ENCODE data around the gene IL1F10.
"Not testable (repeated sequence)": the region's sequence is repeated elsewhere in the genome, so short reads cannot be mapped to it uniquely, and the experiment has no call there.

IL1F10 gene

DNA sequence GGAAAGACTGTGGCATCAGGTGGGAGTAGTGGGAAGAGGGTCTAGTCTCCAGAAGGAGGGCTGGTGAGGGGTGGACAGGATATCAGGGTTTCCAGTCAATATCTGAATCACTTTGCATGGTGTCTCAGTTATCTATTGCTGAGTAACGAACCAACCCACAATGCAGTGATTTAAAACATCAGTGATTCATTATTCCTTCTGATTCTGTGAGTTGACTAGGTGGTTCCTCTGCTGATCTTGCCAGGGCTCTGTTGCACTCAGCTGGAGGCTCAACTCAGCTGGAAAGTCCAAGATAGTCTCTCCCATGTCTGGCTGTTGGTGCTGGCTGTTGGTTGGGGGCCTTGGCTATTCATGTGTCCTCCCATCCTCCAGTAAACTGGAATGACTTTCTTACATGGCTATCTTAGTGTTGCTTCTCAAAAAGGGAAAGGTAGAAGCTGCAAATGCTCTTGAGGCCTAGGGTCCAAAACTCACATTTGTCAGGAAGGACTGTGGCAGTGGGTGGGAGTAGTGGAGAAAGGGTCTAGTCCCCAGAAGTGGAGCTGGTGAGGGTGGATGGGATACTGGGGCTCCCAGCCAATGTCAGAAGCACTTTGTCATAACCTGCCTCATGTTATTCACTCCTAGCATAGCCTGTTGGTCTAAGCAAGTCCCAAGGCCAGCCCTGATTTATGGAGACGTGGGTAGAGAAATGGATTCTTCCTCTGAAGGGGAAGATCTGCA lies 13.9 kb downstream of the IL1F10 start:
- DNase-seq (ENCODE audit: low spot score) = no peak

DNA sequence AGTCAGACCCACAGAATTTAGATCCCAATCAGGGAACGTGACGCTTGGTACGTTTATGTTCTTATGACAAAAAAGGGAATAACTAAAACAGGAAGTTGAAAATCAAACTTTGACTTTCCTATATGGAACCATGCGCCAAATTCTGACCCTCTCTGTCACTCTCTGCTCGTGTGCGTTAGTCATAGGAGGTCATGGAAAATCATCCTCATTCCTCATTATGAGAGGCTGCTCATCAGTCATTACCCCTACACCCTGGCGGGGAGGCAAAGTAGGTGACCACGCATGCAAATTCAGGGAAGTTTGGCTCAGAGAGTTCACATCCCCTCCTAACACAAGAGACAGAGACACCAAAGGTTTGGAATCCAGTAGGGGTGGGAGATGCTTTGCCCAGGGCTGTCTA lies 15.5 kb downstream of the IL1F10 start:
- no peak for DNase-seq (ENCODE audit: low spot score)

DNA sequence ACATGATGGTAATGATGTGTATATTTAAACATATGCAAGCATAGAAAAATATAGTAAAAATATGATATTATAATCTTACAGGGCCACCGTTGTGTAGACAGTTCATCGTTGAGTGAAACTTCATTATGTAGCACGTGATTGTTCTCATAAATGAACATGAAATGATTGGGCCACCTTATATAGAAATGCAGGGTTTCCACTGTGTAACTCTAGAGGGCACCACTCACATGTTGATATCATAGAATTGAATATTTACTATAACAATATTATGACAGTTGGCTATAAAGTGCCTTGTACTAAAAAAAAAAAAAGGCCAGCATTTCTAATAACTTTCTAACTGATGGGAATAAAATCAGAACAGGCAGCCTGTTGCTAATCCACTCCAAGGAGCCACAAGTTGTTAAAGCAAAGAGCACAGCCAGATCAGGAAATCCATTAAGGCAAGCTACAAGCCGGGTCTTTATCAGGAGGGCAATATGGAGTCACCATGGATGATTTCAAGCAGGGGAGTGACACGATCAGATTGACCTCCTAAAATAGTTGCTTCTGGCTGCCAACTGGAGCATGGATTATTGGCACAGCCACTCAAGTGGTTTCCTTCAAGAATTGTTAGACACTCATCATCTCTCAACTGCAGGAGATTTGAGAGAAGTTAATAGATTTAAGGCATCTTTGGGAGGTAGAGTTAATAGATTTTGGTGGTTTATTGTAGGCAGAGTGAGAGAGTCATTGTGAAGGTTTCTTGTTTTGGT lies 16.7 kb downstream of the IL1F10 start:
- DNase-seq (ENCODE audit: low spot score) = no peak

- DNase-seq (ENCODE audit: low spot score) = no peak
These were observed 17.8 kb downstream of the IL1F10 start for GRCh38 chr2:113085542-113085941.

DNA sequence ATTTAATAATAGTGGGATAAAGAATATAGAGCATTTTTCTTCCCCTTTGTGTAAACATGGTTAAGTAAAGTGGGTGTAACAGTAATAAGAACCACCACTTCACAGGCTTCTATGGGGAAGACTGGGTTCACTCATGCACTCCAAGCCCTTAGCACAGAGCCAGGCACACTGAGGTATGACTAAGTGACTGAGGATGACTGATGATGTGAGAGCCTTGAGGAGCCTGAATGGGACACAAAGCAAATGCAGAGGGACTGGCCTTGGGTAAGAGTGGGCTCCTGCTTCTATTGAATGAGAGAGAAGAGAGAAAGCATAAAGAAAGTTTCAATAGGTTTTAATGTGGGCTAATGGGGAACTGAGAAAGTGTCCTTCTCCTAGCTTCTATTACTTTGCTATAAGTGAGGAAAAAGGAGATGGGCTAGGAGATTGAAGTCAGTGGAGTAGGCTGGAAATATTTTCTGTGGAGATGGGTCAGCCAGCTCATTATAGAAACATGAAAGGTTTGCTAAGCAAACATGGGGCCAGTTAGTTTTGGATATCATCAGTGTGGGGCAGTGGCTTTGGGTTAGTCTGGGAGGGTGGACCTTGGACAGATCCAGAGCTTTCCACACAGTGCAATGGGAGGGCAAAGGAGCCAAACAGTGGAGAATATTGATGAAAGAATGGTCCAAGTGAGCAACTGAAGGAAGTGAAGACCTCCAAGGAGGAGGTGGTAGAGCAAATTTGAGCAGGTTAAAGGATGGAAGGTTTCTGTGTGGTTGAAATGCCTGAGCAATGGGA lies 20.6 kb downstream of the IL1F10 start:
- no peak for DNase-seq (ENCODE audit: low spot score)

DNA sequence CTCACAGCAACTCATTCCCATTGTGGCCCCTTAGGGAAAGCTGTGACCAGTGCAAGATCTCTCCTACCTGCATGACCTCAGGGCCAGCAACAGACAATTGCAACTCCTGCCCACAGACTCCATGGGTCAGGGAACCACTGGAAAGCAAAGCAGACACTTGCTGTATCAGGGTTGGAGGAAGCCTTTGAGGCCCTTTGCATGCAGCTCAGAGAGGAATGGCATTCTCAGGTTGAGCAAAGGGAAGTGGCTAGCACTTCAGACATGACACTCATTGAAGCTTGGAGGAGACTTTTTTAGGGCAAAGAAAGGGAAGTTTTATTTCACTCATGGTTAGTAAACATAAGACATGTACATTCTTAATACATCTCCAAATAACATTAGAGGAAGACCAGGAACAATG lies 22.1 kb downstream of the IL1F10 start:
- DNase-seq (ENCODE audit: low spot score) = no peak

DNA sequence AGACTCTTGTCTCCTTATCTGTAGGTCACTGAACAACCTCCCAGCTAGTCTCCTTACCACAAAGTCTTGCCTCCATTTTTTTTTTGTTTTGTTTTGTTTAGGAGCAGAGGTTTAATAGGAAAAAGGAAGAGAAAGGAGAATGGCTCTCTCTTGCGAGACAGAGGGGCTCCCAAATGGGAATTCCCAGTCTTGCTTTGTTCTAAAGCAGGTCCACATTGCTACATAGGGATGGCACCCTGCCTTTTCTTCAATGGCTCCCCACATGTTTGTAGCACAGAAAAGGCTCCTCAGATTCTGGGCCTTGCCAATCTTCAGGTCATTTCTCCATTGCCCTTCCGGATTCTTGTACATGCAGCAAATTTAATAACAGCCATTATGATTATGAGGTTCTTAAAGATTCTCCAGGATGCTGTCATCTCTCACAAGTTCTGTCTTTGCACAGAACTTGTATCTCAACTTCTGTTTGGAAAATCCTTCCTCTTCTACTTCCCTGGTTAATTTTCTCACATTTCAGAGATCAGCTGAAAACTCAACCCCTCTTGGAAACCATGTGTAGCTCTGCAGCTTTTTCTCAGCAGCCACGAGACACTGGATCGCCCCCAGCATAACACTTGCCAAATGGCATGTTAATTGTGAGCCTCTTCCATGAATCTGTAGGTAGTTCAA lies 23.6 kb downstream of the IL1F10 start:
- no peak for DNase-seq (ENCODE audit: low spot score)

GRCh38 chr2:113092864-113093612 lies 25.3 kb downstream of the IL1F10 start:
- no peak for DNase-seq (ENCODE audit: low spot score)

GRCh38 chr2:113093613-113093977 lies 25.8 kb downstream of the IL1F10 start:
- no peak for DNase-seq (ENCODE audit: low spot score)

DNA sequence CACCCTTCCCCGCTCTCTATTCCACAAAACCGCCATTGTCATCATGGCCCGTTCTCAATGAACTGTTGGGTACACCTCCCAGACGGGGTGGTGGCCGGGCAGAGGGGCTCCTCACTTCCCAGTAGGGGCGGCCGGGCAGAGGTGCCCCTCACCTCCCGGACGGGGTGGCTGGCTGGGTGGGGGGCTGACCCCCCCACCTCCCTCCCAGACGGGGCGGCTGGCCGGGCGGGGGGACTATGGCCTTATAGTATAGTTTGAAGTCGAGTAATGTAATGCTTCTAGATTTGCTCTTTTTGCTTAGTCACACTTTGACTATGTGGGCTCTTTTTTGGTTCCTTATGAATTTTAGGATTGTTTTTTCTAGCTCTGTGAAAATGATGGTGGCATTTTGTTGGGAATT lies 28.5 kb downstream of the IL1F10 start:
- not testable (repeated sequence) for DNase-seq (ENCODE audit: low spot score)

DNA sequence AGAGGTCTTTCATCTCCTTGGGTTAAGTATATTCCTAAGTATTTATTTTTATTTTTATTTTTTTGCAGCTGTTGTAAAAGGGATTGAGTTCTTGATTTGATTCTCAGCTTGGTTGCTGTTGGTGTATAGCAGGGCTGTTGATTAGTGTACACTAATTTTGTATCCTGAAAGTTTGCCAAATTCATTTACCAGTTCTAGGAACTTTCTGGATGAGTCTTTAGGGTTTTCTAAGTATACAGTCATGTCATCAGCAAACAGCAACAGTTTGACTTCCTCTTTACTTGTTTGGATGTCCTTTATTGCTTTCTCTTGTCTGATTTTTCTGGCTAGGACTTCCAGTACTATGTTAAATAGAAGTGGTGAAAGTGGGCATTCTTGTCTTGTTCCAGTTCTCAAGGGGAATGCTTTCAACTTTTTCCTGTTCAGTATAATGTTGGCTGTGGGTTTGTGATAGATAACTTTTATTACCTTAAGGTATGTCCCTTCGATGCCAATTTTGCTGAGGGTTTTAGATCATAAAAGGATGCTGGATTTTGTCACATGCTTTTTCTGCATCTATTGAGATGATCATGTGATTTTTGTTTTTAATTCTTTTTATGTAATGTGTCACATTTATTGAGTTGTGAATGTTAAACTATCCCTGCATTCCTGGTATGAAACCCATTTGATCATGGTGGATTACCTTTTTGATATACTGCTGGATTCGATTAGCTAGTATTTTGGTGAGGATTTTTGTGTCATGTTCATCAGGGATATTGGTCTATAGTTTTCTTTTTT lies 29.3 kb downstream of the IL1F10 start:
- not testable (repeated sequence) for DNase-seq (ENCODE audit: low spot score)

DNA sequence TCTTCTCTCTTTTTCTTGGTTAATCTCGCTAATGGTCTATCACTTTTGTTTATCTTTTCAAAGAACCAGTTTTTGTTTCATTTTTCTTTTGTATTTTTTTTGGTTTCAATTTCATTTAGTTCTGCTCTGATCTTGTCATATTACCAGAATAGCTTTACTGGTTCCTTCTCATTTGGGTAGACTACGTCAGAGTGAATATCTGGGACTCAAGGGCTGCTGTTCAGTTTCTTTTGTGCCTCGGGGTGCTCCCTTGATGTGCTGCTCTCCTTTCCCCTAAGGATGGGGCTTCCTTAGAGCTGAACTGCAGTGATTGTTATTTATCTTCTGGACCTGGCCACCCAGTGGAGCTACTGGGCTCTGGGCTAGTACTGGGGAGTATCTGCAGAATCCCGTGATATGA lies 30.3 kb downstream of the IL1F10 start:
- no peak for DNase-seq (ENCODE audit: low spot score)

- no peak for DNase-seq (ENCODE audit: low spot score)
These were observed 30.8 kb downstream of the IL1F10 start for GRCh38 chr2:113098532-113098931.

- no peak for DNase-seq (ENCODE audit: low spot score)
These were observed 34.4 kb downstream of the IL1F10 start for GRCh38 chr2:113102133-113102532.

DNA sequence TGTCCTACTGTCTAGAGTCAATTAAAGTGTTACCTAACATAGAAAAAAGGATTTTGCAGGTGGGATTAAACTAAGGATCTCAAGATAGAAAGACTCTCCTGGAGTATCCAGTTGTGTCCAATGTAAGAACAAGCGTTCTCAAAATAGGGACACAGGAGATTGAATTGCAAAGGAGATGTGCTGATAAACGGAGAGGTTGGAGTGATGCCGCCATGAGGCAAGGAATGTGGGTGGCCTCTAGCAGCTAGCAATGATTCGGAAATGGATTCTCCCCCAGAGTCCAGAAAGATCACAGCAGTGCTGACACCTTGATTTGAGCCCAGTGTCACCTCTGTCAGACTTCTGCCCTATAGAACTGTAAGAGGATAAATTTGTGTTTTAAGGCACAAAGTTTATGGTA lies 35.5 kb downstream of the IL1F10 start:
- no peak for DNase-seq (ENCODE audit: low spot score)

GRCh38 chr2:113104054-113104611 lies 36.4 kb downstream of the IL1F10 start:
- DNase-seq (ENCODE audit: low spot score) = no peak

- no peak for DNase-seq (ENCODE audit: low spot score)
These were observed 37.4 kb downstream of the IL1F10 start for GRCh38 chr2:113105047-113105785.

DNA sequence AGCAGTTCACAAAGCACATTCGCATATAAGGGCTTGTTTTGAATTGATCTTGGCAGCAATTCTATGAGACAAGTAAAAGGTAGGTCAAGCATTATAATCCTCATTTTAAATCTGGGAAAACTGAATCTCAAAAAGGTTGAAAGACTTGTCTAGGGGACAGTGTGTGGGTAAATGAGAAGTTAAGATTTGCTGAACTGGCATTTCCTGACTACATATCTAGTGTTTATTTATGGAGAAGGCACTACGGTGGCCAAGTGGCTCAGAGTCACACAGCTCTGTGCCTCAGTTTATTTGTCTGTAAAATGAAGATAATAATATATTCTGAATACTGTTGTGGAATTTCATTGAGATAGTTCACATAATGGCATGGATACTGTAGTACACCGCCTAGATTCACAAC lies 43.4 kb downstream of the IL1F10 start:
- no peak for DNase-seq (ENCODE audit: low spot score)

- DNase-seq (ENCODE audit: low spot score) = no peak
These were observed 44.1 kb downstream of the IL1F10 start for GRCh38 chr2:113111823-113112287.

- no peak for DNase-seq (ENCODE audit: low spot score)
These were observed 44.7 kb downstream of the IL1F10 start for GRCh38 chr2:113112441-113112840.

All from CD4-positive, alpha-beta T cell treated with Interleukin-6 at 100 ng/mL for 8 hours (primary cell).